HG03045 (cell line): ENCODE measurements around the gene RFC2.
"Not testable (repeated sequence)": the region's sequence is repeated elsewhere in the genome, so short reads cannot be mapped to it uniquely, and the experiment has no call there.

ENCODE experiments used
- ATAC-seq: cut with Tn5 transposase; IDR thresholded peaks from one replicate; pipeline ENCODE4 v1.9.1; 2021; ENCODE audit warnings: mild to moderate bottlenecking, moderate library complexity; ENCODE audit not compliant: unreplicated experiment

Gene RFC2

GRCh38 chr7:74252893-74253292 is 1.3 kb downstream of the RFC2 start:
- no peak for ATAC-seq

- not testable (repeated sequence) for ATAC-seq
Observed at GRCh38 chr7:74249058-74249457, 5.1 kb downstream of the RFC2 start.

- ATAC-seq: no peak
Observed at GRCh38 chr7:74248156-74248555, 6.0 kb downstream of the RFC2 start.

GRCh38 chr7:74246497-74246896 is 7.7 kb downstream of the RFC2 start:
- no peak for ATAC-seq

GRCh38 chr7:74242122-74242443 is 12.1 kb downstream of the RFC2 start:
- ATAC-seq: no peak

GRCh38 chr7:74240482-74240881 is 13.7 kb downstream of the RFC2 start:
- no peak for ATAC-seq

- ATAC-seq: no peak
Observed at GRCh38 chr7:74236284-74236683, 17.9 kb downstream of the RFC2 start.

GRCh38 chr7:74235518-74236268 is 18.5 kb downstream of the RFC2 start:
- ATAC-seq: no peak

- no peak for ATAC-seq
Observed at GRCh38 chr7:74233655-74234285, 20.4 kb downstream of the RFC2 start.

- ATAC-seq: peak; percentile 61
Observed at GRCh38 chr7:74231232-74231590, 23.0 kb downstream of the RFC2 start.

GRCh38 chr7:74230446-74231231 is 23.6 kb downstream of the RFC2 start:
- peak; percentile 4 for ATAC-seq

GRCh38 chr7:74228951-74229900 is 25.0 kb downstream of the RFC2 start:
- no peak for ATAC-seq

- ATAC-seq: no peak
Observed at GRCh38 chr7:74226633-74227032, 27.6 kb downstream of the RFC2 start.

GRCh38 chr7:74225400-74225799 is 28.8 kb downstream of the RFC2 start:
- no peak for ATAC-seq

GRCh38 chr7:74224907-74225306 is 29.3 kb downstream of the RFC2 start:
- not testable (repeated sequence) for ATAC-seq

GRCh38 chr7:74224511-74224832 is 29.7 kb downstream of the RFC2 start:
- no peak for ATAC-seq

- no peak for ATAC-seq
Observed at GRCh38 chr7:74223711-74224510, 30.3 kb downstream of the RFC2 start.

GRCh38 chr7:74222851-74223710 is 31.1 kb downstream of the RFC2 start:
- ATAC-seq: no peak

- ATAC-seq: no peak
Observed at GRCh38 chr7:74221713-74222112, 32.5 kb downstream of the RFC2 start.
